HEK293 (cell line): Measurements from ENCODE around the gene TINAGL1.

Experiments
- CTCF ChIA-PET: fragments of 350-600 bp; formaldehyde crosslinking; extraction: SDS; loops from one replicate; lab custom pipeline; 2021; ENCODE audit warnings: antibody characterized with exemption; lab: Yijun Ruan, JAX
- POLR2A ChIA-PET: fragments of 300-600 bp; formaldehyde crosslinking; extraction: SDS; loops from one replicate; lab custom pipeline; 2020; ENCODE audit warnings: antibody characterized with exemption, inconsistent platforms; lab: Yijun Ruan, JAX
- H3K27ac ChIP-seq: fragments of 200-500 bp; sonication (Bioruptor generic); 2 replicates; pipeline ENCODE4 v1.5.1; 2014; ENCODE audit warnings: low read depth, low read length, control low read depth, inconsistent platforms; ENCODE audit errors: extremely low read depth
- H3K36me3 ChIP-seq, 2 experiments: fragments of 200-500 bp in 1 of 2; sonication (Bioruptor generic) in 1 of 2; 1 replicate in 1 of 2; 2 replicates in 1 of 2; pipeline ENCODE4 v1.5.1; 2014 to 2017; ENCODE audit warnings: inconsistent platforms in 2 of 2, low read length in 2 of 2; ENCODE audit not compliant: control insufficient read depth in 2 of 2, insufficient read depth in 1 of 2
- H3K4me1 ChIP-seq: fragments of 200-500 bp; sonication (Bioruptor generic); 2 replicates; pipeline ENCODE4 v1.5.1; 2014; ENCODE audit warnings: mild to moderate bottlenecking, low read length, inconsistent platforms; ENCODE audit not compliant: control insufficient read depth, insufficient read depth
- H3K4me3 ChIP-seq: 2 replicates; pipeline ENCODE4 v1.5.1; 2011; ENCODE audit warnings: low read depth, mild to moderate bottlenecking, control low read depth, low read length, moderate library complexity
- H3K9me3 ChIP-seq: fragments of 200-500 bp; sonication (Bioruptor generic); 2 replicates; pipeline ENCODE4 v1.5.1; 2014; ENCODE audit warnings: low read depth, low read length, inconsistent platforms; ENCODE audit not compliant: control insufficient read depth, insufficient read depth
- GLIS2 ChIP-seq: fragments of 450-650 bp; formaldehyde crosslinking; IDR thresholded peaks from 2 replicates; pipeline ENCODE4 v1.5.1; 2016; ENCODE audit warnings: missing biosample characterization, missing genetic modification characterization
- YY2 ChIP-seq: fragments of 450-650 bp; formaldehyde crosslinking; IDR thresholded peaks from 2 replicates; pipeline ENCODE4 v1.5.1; 2016; ENCODE audit warnings: missing biosample characterization, missing genetic modification characterization
- ZBTB49 ChIP-seq: fragments of 450-650 bp; formaldehyde crosslinking; IDR thresholded peaks from 2 replicates; pipeline ENCODE4 v1.5.1; 2016; ENCODE audit warnings: missing biosample characterization, missing genetic modification characterization, low read depth
- ZFHX2 ChIP-seq: fragments of 450-650 bp; formaldehyde crosslinking; conservative IDR thresholded peaks from 2 replicates; pipeline ENCODE4 v1.5.1; 2016; ENCODE audit warnings: missing biosample characterization, missing genetic modification characterization
- ZFP3 ChIP-seq: fragments of 450-650 bp; formaldehyde crosslinking; IDR thresholded peaks from 2 replicates; pipeline ENCODE4 v1.5.1; 2016; ENCODE audit warnings: low read depth, missing biosample characterization, missing genetic modification characterization
- ZNF121 ChIP-seq: fragments of 450-650 bp; formaldehyde crosslinking; IDR thresholded peaks from 2 replicates; pipeline ENCODE4 v1.5.1; 2016; ENCODE audit warnings: missing biosample characterization, missing genetic modification characterization
- ZNF146 ChIP-seq: fragments of 450-650 bp; formaldehyde crosslinking; IDR thresholded peaks from 2 replicates; pipeline ENCODE4 v1.5.1; 2016; ENCODE audit warnings: missing biosample characterization, missing genetic modification characterization
- ZNF19 ChIP-seq: fragments of 450-650 bp; formaldehyde crosslinking; IDR thresholded peaks from 2 replicates; pipeline ENCODE4; 2016; ENCODE audit warnings: missing biosample characterization, missing genetic modification characterization, low read depth
- ZNF211 ChIP-seq: fragments of 450-650 bp; formaldehyde crosslinking; IDR thresholded peaks from 2 replicates; pipeline ENCODE4 v1.5.1; 2016; ENCODE audit warnings: low read depth, missing biosample characterization, missing genetic modification characterization
- ZNF26 ChIP-seq: fragments of 450-650 bp; formaldehyde crosslinking; IDR thresholded peaks from 2 replicates; pipeline ENCODE4 v1.5.1; 2016; ENCODE audit warnings: missing biosample characterization, missing genetic modification characterization
- ZNF302 ChIP-seq: fragments of 450-650 bp; formaldehyde crosslinking; IDR thresholded peaks from 2 replicates; pipeline ENCODE4 v1.5.1; 2016; ENCODE audit warnings: missing biosample characterization, missing genetic modification characterization, low read depth
- ZNF335 ChIP-seq: fragments of 450-650 bp; formaldehyde crosslinking; conservative IDR thresholded peaks from 2 replicates; pipeline ENCODE4 v1.5.1; 2016; ENCODE audit warnings: missing biosample characterization, missing genetic modification characterization
- ZNF37A ChIP-seq: fragments of 450-650 bp; IDR thresholded peaks from 2 replicates; pipeline ENCODE4 v1.5.1; 2018; ENCODE audit warnings: missing biosample characterization, missing genetic modification characterization
- ZNF529 ChIP-seq: fragments of 450-650 bp; formaldehyde crosslinking; IDR thresholded peaks from 2 replicates; pipeline ENCODE4 v1.5.1; 2017; ENCODE audit warnings: missing genetic modification characterization, missing biosample characterization; ENCODE audit not compliant: insufficient replicate concordance
- ZNF561 ChIP-seq: fragments of 450-650 bp; IDR thresholded peaks from 2 replicates; pipeline ENCODE4 v1.5.1; 2018; ENCODE audit warnings: missing biosample characterization, missing genetic modification characterization, borderline replicate concordance
- ZNF624 ChIP-seq: fragments of 450-650 bp; formaldehyde crosslinking; IDR thresholded peaks from 2 replicates; pipeline ENCODE4 v1.5.1; 2017; ENCODE audit warnings: missing biosample characterization, missing genetic modification characterization
- ZNF660 ChIP-seq: fragments of 450-650 bp; IDR thresholded peaks from 2 replicates; pipeline ENCODE4 v1.5.1; 2018; ENCODE audit warnings: missing biosample characterization, mild to moderate bottlenecking, missing genetic modification characterization
- TF ChIP-seq, protein P1 (sequence below): sonication (generic); formaldehyde crosslinking; IDR thresholded peaks from 2 replicates; pipeline ENCODE4 v1.8.1; 2022; ENCODE audit warnings: mild to moderate bottlenecking, moderate library complexity, missing genetic modification reagents

The TINAGL1 gene

DNA sequence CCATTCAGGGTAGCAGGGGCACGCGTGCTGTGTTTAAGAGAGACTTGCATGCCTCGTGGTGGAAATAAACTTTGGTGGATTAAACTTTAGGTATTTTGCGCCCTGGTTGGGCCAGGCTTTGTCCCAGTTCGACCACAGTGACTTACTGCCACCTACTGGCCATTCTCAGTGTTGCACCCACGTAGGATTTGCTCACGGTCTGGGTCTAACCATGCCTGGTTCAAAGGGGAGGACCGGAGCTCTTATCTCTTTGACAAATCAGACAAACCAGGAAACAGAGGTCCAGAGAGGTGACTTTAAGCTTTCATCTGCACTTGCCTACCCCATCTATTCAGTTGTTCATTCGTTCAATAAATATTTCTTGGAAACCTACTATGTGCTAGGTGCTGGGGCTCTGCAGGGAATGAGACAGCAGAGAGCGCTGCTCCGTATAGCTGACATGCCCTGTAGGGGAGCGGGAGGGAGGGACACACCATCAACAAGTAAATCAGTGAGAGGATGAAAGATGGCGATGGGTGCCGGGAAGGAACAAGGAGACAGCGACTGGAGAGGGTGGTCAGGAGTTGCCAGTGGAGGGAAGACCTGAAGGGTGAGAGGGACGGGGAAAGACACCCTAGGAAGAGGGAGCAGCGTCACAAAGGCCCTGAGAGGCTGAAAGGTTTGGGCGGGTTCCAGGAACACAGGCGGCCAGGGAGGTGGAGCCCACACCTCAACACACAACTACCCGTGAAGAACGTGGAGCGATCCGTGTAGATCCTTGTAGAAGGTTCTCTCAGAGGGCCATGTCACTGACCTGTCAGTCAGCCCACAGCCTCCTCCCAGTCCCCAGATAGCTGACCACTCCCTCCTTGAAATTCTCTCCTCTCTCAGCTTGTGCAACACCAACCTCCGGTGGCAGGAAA, 27.2 kb upstream of the TINAGL1 start (continued):
- TF ChIP-seq ZNF529 (tag by site-specific recombination) (no peak), ZBTB49 (tag by site-specific recombination) (no peak), ZNF335 (peak; percentile 97), ZNF146 (no peak; the same call in 1 of the 2 replicates), ZNF302 (tag by site-specific recombination) (no peak)

DNA sequence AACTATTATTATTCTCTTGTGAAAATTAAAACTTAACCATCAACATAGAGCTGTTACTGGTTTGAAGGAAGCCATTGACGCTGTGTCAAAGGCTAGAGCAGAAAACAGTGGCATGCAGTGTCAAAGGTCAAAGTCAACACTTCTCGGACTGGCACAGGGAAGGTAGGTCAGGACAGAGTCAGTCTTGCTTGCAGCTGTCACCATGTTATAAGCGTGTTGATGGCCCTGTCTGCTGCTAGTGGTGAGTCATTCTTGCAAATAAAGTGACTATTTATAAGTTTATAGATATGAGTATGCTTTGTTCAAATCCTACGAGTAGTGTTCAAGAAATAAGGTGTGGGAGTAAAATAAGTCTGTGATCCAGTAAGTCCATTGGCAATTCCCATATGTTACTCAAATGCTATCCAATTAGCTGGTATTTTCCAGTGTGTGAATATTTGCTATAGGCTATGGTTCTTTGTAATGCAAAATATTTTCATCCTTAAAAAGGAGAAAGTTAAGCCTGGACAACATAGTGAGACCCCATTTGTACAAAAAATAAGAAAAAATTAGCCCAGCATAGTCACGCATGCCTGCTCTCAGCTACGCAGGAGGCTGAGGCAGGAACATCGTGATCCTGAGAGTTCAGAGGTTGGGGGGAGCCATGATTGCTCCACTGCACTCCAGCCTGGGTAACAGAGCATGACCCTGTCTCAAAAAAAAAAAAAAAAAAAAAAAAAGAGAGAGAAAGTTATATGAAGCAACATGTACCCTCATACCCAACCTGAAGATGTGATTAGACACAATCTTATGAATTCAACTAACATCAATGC, 26.3 kb upstream of the TINAGL1 start:
- Histone ChIP-seq H3K4me1 (no peaks in the 10 kb centered on the region), H3K27ac (no peak overlapping the region)
- TF ChIP-seq ZNF335: peak; percentile 30; the same call in 1 of the 2 replicates
- no peak for TF ChIP-seq ZFP3
- no peak for TF ChIP-seq GLIS2 (tag by site-specific recombination)
- TF ChIP-seq, protein P1, sequence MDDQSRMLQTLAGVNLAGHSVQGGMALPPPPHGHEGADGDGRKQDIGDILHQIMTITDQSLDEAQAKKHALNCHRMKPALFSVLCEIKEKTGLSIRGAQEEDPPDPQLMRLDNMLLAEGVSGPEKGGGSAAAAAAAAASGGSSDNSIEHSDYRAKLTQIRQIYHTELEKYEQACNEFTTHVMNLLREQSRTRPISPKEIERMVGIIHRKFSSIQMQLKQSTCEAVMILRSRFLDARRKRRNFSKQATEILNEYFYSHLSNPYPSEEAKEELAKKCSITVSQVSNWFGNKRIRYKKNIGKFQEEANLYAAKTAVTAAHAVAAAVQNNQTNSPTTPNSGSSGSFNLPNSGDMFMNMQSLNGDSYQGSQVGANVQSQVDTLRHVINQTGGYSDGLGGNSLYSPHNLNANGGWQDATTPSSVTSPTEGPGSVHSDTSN (CRISPR knock-in tag): no peak
- no peak for TF ChIP-seq ZNF37A
- TF ChIP-seq ZNF624 (tag by site-specific recombination): no peak
- peak; percentile 72; the same call in 1 of the 2 replicates for TF ChIP-seq ZNF660
- no peak for TF ChIP-seq ZNF26
- TF ChIP-seq ZNF19 (tag by site-specific recombination): no peak
- peak; percentile 13; the same call in 1 of the 2 replicates for TF ChIP-seq ZFHX2 (tag by site-specific recombination)
- TF ChIP-seq ZNF121 (tag by site-specific recombination): peak; percentile 90
- no peak for TF ChIP-seq ZNF211 (tag by site-specific recombination)
- TF ChIP-seq ZNF561 (tag by site-specific recombination): no peak
- no peak for TF ChIP-seq YY2 (tag by site-specific recombination)
- TF ChIP-seq, all 188 proteins: peak for 4
- Histone ChIP-seq H3K9me3 (no peaks in the 10 kb centered on the region), H3K4me3 (no peak overlapping the region), H3K36me3 (no peaks in the 10 kb centered on the region)
- ChIA-PET POLR2A (interaction anchor here (0.6 to 2.0 kb wide), 2 partner anchors 65 to 253 kb away, joined by 6 to 9 read pairs; partner anchors contain the start of genes SNRNP40 and ZCCHC17), CTCF (interaction anchor here (0.6 to 3.9 kb wide), 29 partner anchors 13 to 381 kb away, joined by 3 to 51 read pairs (median 5); no protein-coding TSS in a partner anchor)
